Activated CD4-positive, alpha-beta memory T cell treated with anti-CD3 and anti-CD28 coated beads, Interleukin-2, amount 10 ng/mL, durations not matched to agents 7 days and 5 days (primary cell): ENCODE results near the gene LAMB4. TPM values are rescaled to one million over a fixed set of nuclear protein-coding genes. Genes with fewer than 3 reads are reported as not detected.
"Not testable (repeated sequence)": the region's sequence is repeated elsewhere in the genome, so short reads cannot be mapped to it uniquely, and the experiment has no call there.

Experiments
- CTCF ChIA-PET: fragments of 350-600 bp; sonication (Branson Sonifier 250); formaldehyde crosslinking; loops from one replicate; lab custom pipeline; 2021; ENCODE audit warnings: antibody characterized with exemption, inconsistent platforms; lab: Charles Lee
- POLR2A ChIA-PET: fragments of 350-600 bp; sonication (Branson Sonifier 250); formaldehyde crosslinking; loops from one replicate; lab custom pipeline; 2021; ENCODE audit warnings: antibody characterized with exemption; lab: Charles Lee
- DNase-seq: peaks from one replicate; pipeline ENCODE4 v3.0.0-alpha.2; 2020
- H3K27ac Mint-ChIP-seq: one replicate; pipeline ENCODE4 v1.8.0; 2021; ENCODE audit warnings: mild to moderate bottlenecking, mixed read lengths
- H3K27me3 Mint-ChIP-seq: one replicate; pipeline ENCODE4 v1.8.0; 2021; ENCODE audit warnings: mixed read lengths
- H3K36me3 Mint-ChIP-seq: one replicate; pipeline ENCODE4 v1.8.0; 2021; ENCODE audit warnings: low read depth, mixed read lengths
- H3K4me1 Mint-ChIP-seq: one replicate; pipeline ENCODE4 v1.8.0; 2021; ENCODE audit warnings: mixed read lengths
- H3K4me3 Mint-ChIP-seq: one replicate; pipeline ENCODE4 v1.8.0; 2021; ENCODE audit warnings: mild to moderate bottlenecking, mixed read lengths
- H3K9me3 Mint-ChIP-seq: one replicate; pipeline ENCODE4 v1.8.0; 2021; ENCODE audit warnings: mixed read lengths
- total RNA-seq, 2 experiments: library from RNA; stranded (reverse); gene quantifications; one replicate each; pipeline ENCODE4 v1.2.3, GENCODE V29; 2021

The LAMB4 gene
- total RNA-seq, 2 experiments from 2014 or later, result not detected

GRCh38 chr7:108044345-108044744, 85.8 kb downstream of the LAMB4 start:
- POLR2A ChIA-PET, result no interaction called here
- Mint-ChIP-seq H3K27me3 (peaks cover 30% of the 10 kb centered on the region), H3K36me3 (no peaks in the 10 kb centered on the region)

GRCh38 chr7:108038986-108039385, 91.2 kb downstream of the LAMB4 start:
- no peaks in the 10 kb centered on the region for H3K36me3 Mint-ChIP-seq
- peaks cover 28% of the 10 kb centered on the region for H3K27me3 Mint-ChIP-seq
- no peak for DNase-seq
- H3K4me3 Mint-ChIP-seq, result no peak overlapping the region
- no peaks in the 10 kb centered on the region for H3K9me3 Mint-ChIP-seq
- no peak overlapping the region for H3K27ac Mint-ChIP-seq
- ChIA-PET POLR2A (interaction anchor here (0.9 kb wide), 1 partner anchor 34 kb away, joined by 3 read pairs; no protein-coding TSS in a partner anchor), CTCF (interaction anchor here (0.7 kb wide), 1 partner anchor 134 kb away, joined by 3 read pairs; no protein-coding TSS in a partner anchor)
- no peaks in the 10 kb centered on the region for H3K4me1 Mint-ChIP-seq

More at GRCh38 chr7:108044345-108044744, 85.8 kb downstream of the LAMB4 start:
- Mint-ChIP-seq H3K4me1 (no peaks in the 10 kb centered on the region), H3K27ac (no peak overlapping the region), H3K4me3 (no peak overlapping the region), H3K9me3 (no peaks in the 10 kb centered on the region)
- CTCF ChIA-PET, result no interaction called here
- no peak for DNase-seq

GRCh38 chr7:108037741-108038140, 92.4 kb downstream of the LAMB4 start:
- Mint-ChIP-seq H3K27ac (no peak overlapping the region), H3K4me3 (no peak overlapping the region), H3K9me3 (no peaks in the 10 kb centered on the region), H3K36me3 (no peaks in the 10 kb centered on the region), H3K4me1 (no peaks in the 10 kb centered on the region), H3K27me3 (peaks cover 27% of the 10 kb centered on the region)
- no peak for DNase-seq
- ChIA-PET CTCF (no interaction called here), POLR2A (no interaction called here)

- no peak for DNase-seq
- Mint-ChIP-seq H3K27me3 (peaks cover 27% of the 10 kb centered on the region), H3K9me3 (no peaks in the 10 kb centered on the region), H3K36me3 (no peaks in the 10 kb centered on the region), H3K4me1 (no peaks in the 10 kb centered on the region), H3K27ac (no peak overlapping the region), H3K4me3 (no peak overlapping the region)
- POLR2A ChIA-PET, result no interaction called here
- CTCF ChIA-PET, result no interaction called here
Observed at GRCh38 chr7:108037140-108037539, 93.0 kb downstream of the LAMB4 start.

- CTCF ChIA-PET, result no interaction called here
- H3K4me1 Mint-ChIP-seq, result no peaks in the 10 kb centered on the region
- H3K36me3 Mint-ChIP-seq, result no peaks in the 10 kb centered on the region
- DNase-seq, result no peak
- POLR2A ChIA-PET, result no interaction called here
- no peak overlapping the region for H3K27ac Mint-ChIP-seq
- no peak overlapping the region for H3K4me3 Mint-ChIP-seq
- H3K27me3 Mint-ChIP-seq, result peaks cover 8% of the 10 kb centered on the region
- no peaks in the 10 kb centered on the region for H3K9me3 Mint-ChIP-seq
Observed at GRCh38 chr7:108034586-108034985, 95.6 kb downstream of the LAMB4 start.

- ChIA-PET POLR2A (no interaction called here), CTCF (interaction anchor here (0.7 kb wide), 2 partner anchors 672 to 900 kb away, joined by 4 to 7 read pairs; no protein-coding TSS in a partner anchor)
- no peak overlapping the region for H3K27ac Mint-ChIP-seq
- no peak overlapping the region for H3K4me3 Mint-ChIP-seq
- no peaks in the 10 kb centered on the region for H3K9me3 Mint-ChIP-seq
- no peaks in the 10 kb centered on the region for H3K4me1 Mint-ChIP-seq
- H3K36me3 Mint-ChIP-seq, result no peaks in the 10 kb centered on the region
- DNase-seq, result no peak
- H3K27me3 Mint-ChIP-seq, result peaks cover 11% of the 10 kb centered on the region
Observed at GRCh38 chr7:108033776-108034497, 96.2 kb downstream of the LAMB4 start.

GRCh38 chr7:108033309-108033708, 96.9 kb downstream of the LAMB4 start:
- H3K27me3 Mint-ChIP-seq, DNase-seq, H3K4me3 Mint-ChIP-seq, POLR2A ChIA-PET, H3K4me1 Mint-ChIP-seq, H3K9me3 Mint-ChIP-seq, H3K36me3 Mint-ChIP-seq, H3K27ac Mint-ChIP-seq: not testable (repeated sequence)
- CTCF ChIA-PET, result interaction anchor here (0.7 kb wide), 2 partner anchors 671 to 901 kb away, joined by 4 to 7 read pairs; no protein-coding TSS in a partner anchor

GRCh38 chr7:108030516-108030915, 99.6 kb downstream of the LAMB4 start:
- CTCF ChIA-PET, result no interaction called here
- no peak overlapping the region for H3K27ac Mint-ChIP-seq

GRCh38 chr7:108029034-108029433, 101.1 kb downstream of the LAMB4 start:
- no peaks in the 10 kb centered on the region for H3K9me3 Mint-ChIP-seq
- H3K36me3 Mint-ChIP-seq, result no peaks in the 10 kb centered on the region
- no peak overlapping the region for H3K27ac Mint-ChIP-seq
- H3K4me3 Mint-ChIP-seq, result no peak overlapping the region
- peaks cover 12% of the 10 kb centered on the region for H3K27me3 Mint-ChIP-seq
- ChIA-PET CTCF (no interaction called here), POLR2A (no interaction called here)
- DNase-seq, result no peak
- H3K4me1 Mint-ChIP-seq, result no peaks in the 10 kb centered on the region

More at GRCh38 chr7:108030516-108030915, 99.6 kb downstream of the LAMB4 start:
- no peaks in the 10 kb centered on the region for H3K9me3 Mint-ChIP-seq
- POLR2A ChIA-PET, result no interaction called here
- peaks cover 7% of the 10 kb centered on the region for H3K27me3 Mint-ChIP-seq
- H3K4me1 Mint-ChIP-seq, result no peaks in the 10 kb centered on the region
- H3K36me3 Mint-ChIP-seq, result no peaks in the 10 kb centered on the region
- DNase-seq, result no peak
- no peak overlapping the region for H3K4me3 Mint-ChIP-seq

GRCh38 chr7:108028111-108028510, 102.0 kb downstream of the LAMB4 start:
- Mint-ChIP-seq H3K9me3 (no peaks in the 10 kb centered on the region), H3K27ac (no peak overlapping the region), H3K4me1 (no peaks in the 10 kb centered on the region), H3K27me3 (peaks cover 17% of the 10 kb centered on the region), H3K4me3 (no peak overlapping the region), H3K36me3 (no peaks in the 10 kb centered on the region)
- CTCF ChIA-PET, result no interaction called here
- POLR2A ChIA-PET, result no interaction called here
- DNase-seq, result no peak

- DNase-seq, result no peak
- CTCF ChIA-PET, result no interaction called here
- peaks cover 19% of the 10 kb centered on the region for H3K27me3 Mint-ChIP-seq
- no peaks in the 10 kb centered on the region for H3K36me3 Mint-ChIP-seq
- H3K4me3 Mint-ChIP-seq, result no peak overlapping the region
- H3K27ac Mint-ChIP-seq, result no peak overlapping the region
- H3K9me3 Mint-ChIP-seq, result no peaks in the 10 kb centered on the region
- no peaks in the 10 kb centered on the region for H3K4me1 Mint-ChIP-seq
- POLR2A ChIA-PET, result no interaction called here
Observed at GRCh38 chr7:108027239-108027638, 102.9 kb downstream of the LAMB4 start.

GRCh38 chr7:108026647-108027046, 103.5 kb downstream of the LAMB4 start:
- ChIA-PET CTCF (no interaction called here), POLR2A (no interaction called here)
- H3K4me3 Mint-ChIP-seq, result no peak overlapping the region
- no peak for DNase-seq
- H3K4me1 Mint-ChIP-seq, result no peaks in the 10 kb centered on the region
- H3K27ac Mint-ChIP-seq, result no peak overlapping the region
- peaks cover 19% of the 10 kb centered on the region for H3K27me3 Mint-ChIP-seq
- H3K9me3 Mint-ChIP-seq, result no peaks in the 10 kb centered on the region
- H3K36me3 Mint-ChIP-seq, result no peaks in the 10 kb centered on the region

GRCh38 chr7:108026116-108026515, 104.0 kb downstream of the LAMB4 start:
- POLR2A ChIA-PET, result no interaction called here
- H3K9me3 Mint-ChIP-seq, result no peaks in the 10 kb centered on the region
- DNase-seq, result no peak
- CTCF ChIA-PET, result no interaction called here
- H3K27me3 Mint-ChIP-seq, result peaks cover 20% of the 10 kb centered on the region
- H3K4me1 Mint-ChIP-seq, result no peaks in the 10 kb centered on the region
- no peaks in the 10 kb centered on the region for H3K36me3 Mint-ChIP-seq
- no peak overlapping the region for H3K27ac Mint-ChIP-seq
- H3K4me3 Mint-ChIP-seq, result no peak overlapping the region

GRCh38 chr7:108024538-108024937, 105.6 kb downstream of the LAMB4 start:
- Mint-ChIP-seq H3K36me3 (no peaks in the 10 kb centered on the region), H3K27me3 (peaks cover 26% of the 10 kb centered on the region), H3K9me3 (no peaks in the 10 kb centered on the region), H3K27ac (no peak overlapping the region), H3K4me3 (no peak overlapping the region), H3K4me1 (no peaks in the 10 kb centered on the region)
- ChIA-PET CTCF (no interaction called here), POLR2A (no interaction called here)
- no peak for DNase-seq
